ENCODE results near the gene ATXN1. TPM values are rescaled to one million over a fixed set of nuclear protein-coding genes. Genes with fewer than 3 reads are reported as not detected.

The ATXN1 gene
- total RNA-seq, 1 experiment from 2014 or later = 8.1 TPM

DNA sequence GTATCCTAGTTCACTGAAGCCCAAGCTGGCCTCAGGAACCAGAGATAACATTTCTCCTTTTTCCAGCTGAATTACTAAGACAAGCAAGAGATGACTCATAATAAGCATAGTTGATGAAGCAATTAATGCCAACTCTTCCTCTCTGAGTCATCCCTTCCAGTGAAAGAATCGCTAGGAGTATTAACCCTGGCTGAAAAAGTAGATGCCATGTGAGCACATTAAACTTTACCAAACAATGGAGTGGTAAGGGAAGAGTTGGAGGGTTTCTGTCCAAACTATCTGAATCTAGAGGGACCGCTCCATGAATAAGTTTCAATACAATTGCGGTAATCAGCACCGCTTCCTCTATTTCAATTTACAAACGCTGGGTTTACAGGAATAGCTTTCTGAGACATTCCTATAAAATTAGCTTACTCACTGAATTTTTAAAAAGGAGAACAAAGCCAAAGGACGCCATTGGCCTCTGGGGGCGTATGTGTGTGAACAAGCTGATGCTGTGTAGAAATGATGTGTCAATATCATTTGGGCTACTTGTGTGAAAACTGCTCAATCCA lies 48.3 kb downstream of the ATXN1 start:
- no peak for DNase-seq (ENCODE audit: low spot score)
- Mint-ChIP-seq H3K4me1 (peaks cover 13% of the 10 kb centered on the region), H3K27me3 (ENCODE audit: low read depth) (no peaks in the 10 kb centered on the region), H3K27ac (peak overlapping the region; percentile 63; the same call in 1 of the 2 replicates), H3K36me3 (no peaks in the 10 kb centered on the region), H3K9me3 (no peaks in the 10 kb centered on the region), H3K4me3 (no peak overlapping the region)
- TF ChIP-seq RORB (CRISPR knock-in tag; IDR thresholded peaks at IDR 0.05) (no peak), RELA (CRISPR knock-in tag; IDR thresholded peaks at IDR 0.05; ENCODE audit: borderline replicate concordance) (no peak)
- TF ChIP-seq, protein P1, sequence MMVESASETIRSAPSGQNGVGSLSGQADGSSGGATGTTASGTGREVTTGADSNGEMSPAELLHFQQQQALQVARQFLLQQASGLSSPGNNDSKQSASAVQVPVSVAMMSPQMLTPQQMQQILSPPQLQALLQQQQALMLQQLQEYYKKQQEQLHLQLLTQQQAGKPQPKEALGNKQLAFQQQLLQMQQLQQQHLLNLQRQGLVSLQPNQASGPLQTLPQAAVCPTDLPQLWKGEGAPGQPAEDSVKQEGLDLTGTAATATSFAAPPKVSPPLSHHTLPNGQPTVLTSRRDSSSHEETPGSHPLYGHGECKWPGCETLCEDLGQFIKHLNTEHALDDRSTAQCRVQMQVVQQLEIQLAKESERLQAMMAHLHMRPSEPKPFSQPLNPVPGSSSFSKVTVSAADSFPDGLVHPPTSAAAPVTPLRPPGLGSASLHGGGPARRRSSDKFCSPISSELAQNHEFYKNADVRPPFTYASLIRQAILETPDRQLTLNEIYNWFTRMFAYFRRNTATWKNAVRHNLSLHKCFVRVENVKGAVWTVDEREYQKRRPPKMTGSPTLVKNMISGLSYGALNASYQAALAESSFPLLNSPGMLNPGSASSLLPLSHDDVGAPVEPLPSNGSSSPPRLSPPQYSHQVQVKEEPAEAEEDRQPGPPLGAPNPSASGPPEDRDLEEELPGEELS (CRISPR knock-in tag; IDR thresholded peaks at IDR 0.05) = no peak
- CTCF ChIA-PET = interaction anchor here (0.6 to 1.3 kb wide), 4 partner anchors 9 to 49 kb away, joined by 3 to 5 read pairs (median 4); no protein-coding TSS in a partner anchor
- POLR2A ChIA-PET = no interaction called here
- no peak for ATAC-seq

DNA sequence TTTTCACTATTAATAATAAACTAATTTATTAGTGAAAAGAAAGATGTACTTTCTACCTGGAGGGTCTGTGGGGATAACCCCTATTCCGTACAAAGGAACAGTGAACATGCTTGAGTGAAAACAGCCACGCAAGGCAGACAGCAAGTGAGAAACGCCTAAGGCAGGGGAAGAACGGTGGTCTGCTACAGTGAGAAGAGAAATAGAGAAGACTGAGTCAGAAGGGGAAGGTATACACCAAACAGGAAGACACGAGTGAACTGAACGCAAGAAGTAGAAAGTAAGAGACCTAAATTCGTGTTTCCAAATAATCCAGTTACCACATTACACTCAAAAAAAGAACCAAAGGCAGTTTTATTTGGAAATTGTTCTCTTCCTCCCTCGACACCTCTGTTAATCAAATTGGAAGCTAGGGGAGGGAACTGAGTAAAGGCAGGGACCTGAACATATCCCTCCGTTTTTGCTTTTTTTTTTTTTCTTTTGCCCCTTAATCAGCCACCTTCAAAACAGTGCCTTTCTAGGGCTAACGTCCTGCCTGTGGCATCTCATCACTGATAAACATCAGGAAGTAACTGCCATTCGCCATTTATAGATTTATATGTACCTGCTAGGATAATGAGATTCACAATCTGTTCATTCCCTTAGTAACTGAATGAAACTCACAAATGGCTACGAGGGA lies 48.9 kb downstream of the ATXN1 start:
- CTCF ChIA-PET = interaction anchor here (0.6 to 1.3 kb wide), 4 partner anchors 8 to 49 kb away, joined by 3 to 5 read pairs (median 4); no protein-coding TSS in a partner anchor
- H3K4me3 Mint-ChIP-seq = no peak overlapping the region
- ATAC-seq (no peak), DNase-seq (ENCODE audit: low spot score) (no peak)
- peak overlapping the region; percentile 63; the same call in 1 of the 2 replicates for H3K27ac Mint-ChIP-seq
- no peaks in the 10 kb centered on the region for H3K9me3 Mint-ChIP-seq
- POLR2A ChIA-PET = no interaction called here
- peaks cover 13% of the 10 kb centered on the region for H3K4me1 Mint-ChIP-seq
- TF ChIP-seq ZNF232 (CRISPR knock-in tag; IDR thresholded peaks at IDR 0.05) = no peak
- TF ChIP-seq, protein P2, sequence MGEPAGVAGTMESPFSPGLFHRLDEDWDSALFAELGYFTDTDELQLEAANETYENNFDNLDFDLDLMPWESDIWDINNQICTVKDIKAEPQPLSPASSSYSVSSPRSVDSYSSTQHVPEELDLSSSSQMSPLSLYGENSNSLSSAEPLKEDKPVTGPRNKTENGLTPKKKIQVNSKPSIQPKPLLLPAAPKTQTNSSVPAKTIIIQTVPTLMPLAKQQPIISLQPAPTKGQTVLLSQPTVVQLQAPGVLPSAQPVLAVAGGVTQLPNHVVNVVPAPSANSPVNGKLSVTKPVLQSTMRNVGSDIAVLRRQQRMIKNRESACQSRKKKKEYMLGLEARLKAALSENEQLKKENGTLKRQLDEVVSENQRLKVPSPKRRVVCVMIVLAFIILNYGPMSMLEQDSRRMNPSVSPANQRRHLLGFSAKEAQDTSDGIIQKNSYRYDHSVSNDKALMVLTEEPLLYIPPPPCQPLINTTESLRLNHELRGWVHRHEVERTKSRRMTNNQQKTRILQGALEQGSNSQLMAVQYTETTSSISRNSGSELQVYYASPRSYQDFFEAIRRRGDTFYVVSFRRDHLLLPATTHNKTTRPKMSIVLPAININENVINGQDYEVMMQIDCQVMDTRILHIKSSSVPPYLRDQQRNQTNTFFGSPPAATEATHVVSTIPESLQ (CRISPR knock-in tag; IDR thresholded peaks at IDR 0.05) = no peak
- no peak for TF ChIP-seq TEAD1 (CRISPR knock-in tag; IDR thresholded peaks at IDR 0.05)
- no peak for TF ChIP-seq IRF2 (CRISPR knock-in tag; IDR thresholded peaks at IDR 0.05; ENCODE audit: borderline replicate concordance, low read depth)
- TF ChIP-seq, protein P3, sequence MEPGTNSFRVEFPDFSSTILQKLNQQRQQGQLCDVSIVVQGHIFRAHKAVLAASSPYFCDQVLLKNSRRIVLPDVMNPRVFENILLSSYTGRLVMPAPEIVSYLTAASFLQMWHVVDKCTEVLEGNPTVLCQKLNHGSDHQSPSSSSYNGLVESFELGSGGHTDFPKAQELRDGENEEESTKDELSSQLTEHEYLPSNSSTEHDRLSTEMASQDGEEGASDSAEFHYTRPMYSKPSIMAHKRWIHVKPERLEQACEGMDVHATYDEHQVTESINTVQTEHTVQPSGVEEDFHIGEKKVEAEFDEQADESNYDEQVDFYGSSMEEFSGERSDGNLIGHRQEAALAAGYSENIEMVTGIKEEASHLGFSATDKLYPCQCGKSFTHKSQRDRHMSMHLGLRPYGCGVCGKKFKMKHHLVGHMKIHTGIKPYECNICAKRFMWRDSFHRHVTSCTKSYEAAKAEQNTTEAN (CRISPR knock-in tag; IDR thresholded peaks at IDR 0.05) = no peak
- TF ChIP-seq, protein P4, sequence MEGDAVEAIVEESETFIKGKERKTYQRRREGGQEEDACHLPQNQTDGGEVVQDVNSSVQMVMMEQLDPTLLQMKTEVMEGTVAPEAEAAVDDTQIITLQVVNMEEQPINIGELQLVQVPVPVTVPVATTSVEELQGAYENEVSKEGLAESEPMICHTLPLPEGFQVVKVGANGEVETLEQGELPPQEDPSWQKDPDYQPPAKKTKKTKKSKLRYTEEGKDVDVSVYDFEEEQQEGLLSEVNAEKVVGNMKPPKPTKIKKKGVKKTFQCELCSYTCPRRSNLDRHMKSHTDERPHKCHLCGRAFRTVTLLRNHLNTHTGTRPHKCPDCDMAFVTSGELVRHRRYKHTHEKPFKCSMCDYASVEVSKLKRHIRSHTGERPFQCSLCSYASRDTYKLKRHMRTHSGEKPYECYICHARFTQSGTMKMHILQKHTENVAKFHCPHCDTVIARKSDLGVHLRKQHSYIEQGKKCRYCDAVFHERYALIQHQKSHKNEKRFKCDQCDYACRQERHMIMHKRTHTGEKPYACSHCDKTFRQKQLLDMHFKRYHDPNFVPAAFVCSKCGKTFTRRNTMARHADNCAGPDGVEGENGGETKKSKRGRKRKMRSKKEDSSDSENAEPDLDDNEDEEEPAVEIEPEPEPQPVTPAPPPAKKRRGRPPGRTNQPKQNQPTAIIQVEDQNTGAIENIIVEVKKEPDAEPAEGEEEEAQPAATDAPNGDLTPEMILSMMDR (IDR thresholded peaks at IDR 0.05) = no peak
- TF ChIP-seq, protein P5, sequence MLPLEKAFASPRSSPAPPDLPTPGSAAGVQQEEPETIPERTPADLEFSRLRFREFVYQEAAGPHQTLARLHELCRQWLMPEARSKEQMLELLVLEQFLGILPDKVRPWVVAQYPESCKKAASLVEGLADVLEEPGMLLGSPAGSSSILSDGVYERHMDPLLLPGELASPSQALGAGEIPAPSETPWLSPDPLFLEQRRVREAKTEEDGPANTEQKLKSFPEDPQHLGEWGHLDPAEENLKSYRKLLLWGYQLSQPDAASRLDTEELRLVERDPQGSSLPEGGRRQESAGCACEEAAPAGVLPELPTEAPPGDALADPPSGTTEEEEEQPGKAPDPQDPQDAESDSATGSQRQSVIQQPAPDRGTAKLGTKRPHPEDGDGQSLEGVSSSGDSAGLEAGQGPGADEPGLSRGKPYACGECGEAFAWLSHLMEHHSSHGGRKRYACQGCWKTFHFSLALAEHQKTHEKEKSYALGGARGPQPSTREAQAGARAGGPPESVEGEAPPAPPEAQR (CRISPR knock-in tag; IDR thresholded peaks at IDR 0.05) = no peak
- TF ChIP-seq HMGA2 (CRISPR knock-in tag; IDR thresholded peaks at IDR 0.05) = no peak
- no peaks in the 10 kb centered on the region for H3K36me3 Mint-ChIP-seq
- H3K27me3 Mint-ChIP-seq (ENCODE audit: low read depth) = no peaks in the 10 kb centered on the region

Data from WTC11 (cell line).